Body of pancreas (tissue), 4 donors: ENCODE measurements around the gene PCNA.

ENCODE experiments used
- POLR2A ChIP-seq, 3 donors: fragments of 450-650 bp; IDR thresholded peaks; one replicate each; pipeline ENCODE4 v1.6.1; 2016; ENCODE audit warnings: antibody characterized with exemption in 3 of 3, mild to moderate bottlenecking in 2 of 3
- TF ChIP-seq, protein P1 (sequence below), 7 experiments: fragments of 450-650 bp in 4 of 7; fragments of 200-600 bp in 3 of 7; sonication (generic) in 3 of 7; IDR thresholded peaks; one replicate each; pipeline ENCODE4 v1.5.1; 2016 to 2019; ENCODE audit warnings: antibody characterized with exemption in 7 of 7

DNA sequence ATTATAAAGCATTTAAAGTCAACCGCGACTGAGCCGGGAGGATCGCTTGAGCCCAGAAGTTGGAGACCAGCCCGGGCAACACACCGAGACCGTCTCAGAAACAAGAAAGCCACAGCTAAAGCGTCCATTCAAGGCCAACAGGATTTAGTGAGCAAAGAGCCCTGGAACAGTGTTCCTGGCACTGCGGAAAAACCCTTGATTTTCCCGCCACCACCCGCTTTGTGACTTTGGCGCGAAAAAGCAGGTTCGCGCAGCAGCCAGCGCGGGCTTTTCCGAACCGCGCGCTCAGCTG lies 669 bp downstream of the PCNA start:
- TF ChIP-seq, protein P1, sequence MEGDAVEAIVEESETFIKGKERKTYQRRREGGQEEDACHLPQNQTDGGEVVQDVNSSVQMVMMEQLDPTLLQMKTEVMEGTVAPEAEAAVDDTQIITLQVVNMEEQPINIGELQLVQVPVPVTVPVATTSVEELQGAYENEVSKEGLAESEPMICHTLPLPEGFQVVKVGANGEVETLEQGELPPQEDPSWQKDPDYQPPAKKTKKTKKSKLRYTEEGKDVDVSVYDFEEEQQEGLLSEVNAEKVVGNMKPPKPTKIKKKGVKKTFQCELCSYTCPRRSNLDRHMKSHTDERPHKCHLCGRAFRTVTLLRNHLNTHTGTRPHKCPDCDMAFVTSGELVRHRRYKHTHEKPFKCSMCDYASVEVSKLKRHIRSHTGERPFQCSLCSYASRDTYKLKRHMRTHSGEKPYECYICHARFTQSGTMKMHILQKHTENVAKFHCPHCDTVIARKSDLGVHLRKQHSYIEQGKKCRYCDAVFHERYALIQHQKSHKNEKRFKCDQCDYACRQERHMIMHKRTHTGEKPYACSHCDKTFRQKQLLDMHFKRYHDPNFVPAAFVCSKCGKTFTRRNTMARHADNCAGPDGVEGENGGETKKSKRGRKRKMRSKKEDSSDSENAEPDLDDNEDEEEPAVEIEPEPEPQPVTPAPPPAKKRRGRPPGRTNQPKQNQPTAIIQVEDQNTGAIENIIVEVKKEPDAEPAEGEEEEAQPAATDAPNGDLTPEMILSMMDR (IDR thresholded peaks at IDR 0.05), result no peak
- TF ChIP-seq POLR2A (IDR thresholded peaks at IDR 0.05), result no peak
